ENCODE data around the gene MED10. TPM values are rescaled to one million over a fixed set of nuclear protein-coding genes. Genes with fewer than 3 reads are reported as not detected.

Gene MED10
- polyA plus RNA-seq, 1 donor (not counting 4 experiments of a cell fraction or from before 2014, with no cell fraction given) = 38.8 TPM

GRCh38 chr5:6373081-6373846 is 5.1 kb downstream of the MED10 start:
- no peak overlapping the region for H3K4me3 ChIP-seq (ENCODE audit: control insufficient read depth in 2 of 3, extremely low read depth in 1 of 3, insufficient read depth in 2 of 3, low read depth in 1 of 3, low read length in 3 of 3)
- H3K36me3 ChIP-seq (ENCODE audit: control insufficient read depth in 2 of 2, extremely low read depth in 1 of 2, insufficient read depth in 2 of 2, low read length in 2 of 2) = peaks cover 35 to 37% of the 10 kb centered on the region in 2 experiments
- dilution Hi-C loops (cut with MboI; ENCODE audit: extremely low pct_ligation_motif_present, low sequenced_read_pairs) = no loop called here
- H3K4me1 ChIP-seq (ENCODE audit: control insufficient read depth, extremely low read depth, insufficient read depth, low read length) = peaks cover 5% of the 10 kb centered on the region
- no peaks in the 10 kb centered on the region for H3K27me3 ChIP-seq (ENCODE audit: control insufficient read depth, extremely low read depth, insufficient read depth, low read length)
- no peak for DNase-seq (ENCODE audit: low read depth, low spot score)
- H2AFZ ChIP-seq (ENCODE audit: control insufficient read depth, low read length) = no peak overlapping the region
- no peaks in the 10 kb centered on the region for H3K9me1 ChIP-seq (ENCODE audit: control insufficient read depth, extremely low read depth, insufficient read depth, low read length)
- no peaks in the 10 kb centered on the region for H4K20me1 ChIP-seq (ENCODE audit: control insufficient read depth, extremely low read depth, insufficient read depth, low read length)
- no peak overlapping the region for H3K9ac ChIP-seq (ENCODE audit: control insufficient read depth, extremely low read depth, insufficient read depth, low read length)
- H3K4me2 ChIP-seq (ENCODE audit: control insufficient read depth, extremely low read depth, insufficient read depth, low read depth, low read length) = no peak overlapping the region
- no peaks in the 10 kb centered on the region for H3K9me3 ChIP-seq (ENCODE audit: control insufficient read depth, low read depth, low read length)
- no peak for FAIRE-seq
- H3K79me2 ChIP-seq (ENCODE audit: control insufficient read depth, insufficient read depth, low read length) = peaks cover 35% of the 10 kb centered on the region
- no peak for TF ChIP-seq EZH2 (IDR thresholded peaks at IDR 0.05; ENCODE audit: low read length)
- TF ChIP-seq, protein P1, sequence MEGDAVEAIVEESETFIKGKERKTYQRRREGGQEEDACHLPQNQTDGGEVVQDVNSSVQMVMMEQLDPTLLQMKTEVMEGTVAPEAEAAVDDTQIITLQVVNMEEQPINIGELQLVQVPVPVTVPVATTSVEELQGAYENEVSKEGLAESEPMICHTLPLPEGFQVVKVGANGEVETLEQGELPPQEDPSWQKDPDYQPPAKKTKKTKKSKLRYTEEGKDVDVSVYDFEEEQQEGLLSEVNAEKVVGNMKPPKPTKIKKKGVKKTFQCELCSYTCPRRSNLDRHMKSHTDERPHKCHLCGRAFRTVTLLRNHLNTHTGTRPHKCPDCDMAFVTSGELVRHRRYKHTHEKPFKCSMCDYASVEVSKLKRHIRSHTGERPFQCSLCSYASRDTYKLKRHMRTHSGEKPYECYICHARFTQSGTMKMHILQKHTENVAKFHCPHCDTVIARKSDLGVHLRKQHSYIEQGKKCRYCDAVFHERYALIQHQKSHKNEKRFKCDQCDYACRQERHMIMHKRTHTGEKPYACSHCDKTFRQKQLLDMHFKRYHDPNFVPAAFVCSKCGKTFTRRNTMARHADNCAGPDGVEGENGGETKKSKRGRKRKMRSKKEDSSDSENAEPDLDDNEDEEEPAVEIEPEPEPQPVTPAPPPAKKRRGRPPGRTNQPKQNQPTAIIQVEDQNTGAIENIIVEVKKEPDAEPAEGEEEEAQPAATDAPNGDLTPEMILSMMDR (optimal IDR thresholded peaks at IDR 0.05 in 1 of 3, IDR thresholded peaks at IDR 0.05 in 1 of 3, conservative IDR thresholded peaks at IDR 0.05 in 1 of 3; ENCODE audit: extremely low read depth in 1 of 3, insufficient read depth in 2 of 3, low read length in 3 of 3) = no peak
- no peak overlapping the region for H3K27ac ChIP-seq (ENCODE audit: control insufficient read depth, insufficient read depth, low read length)

DNA sequence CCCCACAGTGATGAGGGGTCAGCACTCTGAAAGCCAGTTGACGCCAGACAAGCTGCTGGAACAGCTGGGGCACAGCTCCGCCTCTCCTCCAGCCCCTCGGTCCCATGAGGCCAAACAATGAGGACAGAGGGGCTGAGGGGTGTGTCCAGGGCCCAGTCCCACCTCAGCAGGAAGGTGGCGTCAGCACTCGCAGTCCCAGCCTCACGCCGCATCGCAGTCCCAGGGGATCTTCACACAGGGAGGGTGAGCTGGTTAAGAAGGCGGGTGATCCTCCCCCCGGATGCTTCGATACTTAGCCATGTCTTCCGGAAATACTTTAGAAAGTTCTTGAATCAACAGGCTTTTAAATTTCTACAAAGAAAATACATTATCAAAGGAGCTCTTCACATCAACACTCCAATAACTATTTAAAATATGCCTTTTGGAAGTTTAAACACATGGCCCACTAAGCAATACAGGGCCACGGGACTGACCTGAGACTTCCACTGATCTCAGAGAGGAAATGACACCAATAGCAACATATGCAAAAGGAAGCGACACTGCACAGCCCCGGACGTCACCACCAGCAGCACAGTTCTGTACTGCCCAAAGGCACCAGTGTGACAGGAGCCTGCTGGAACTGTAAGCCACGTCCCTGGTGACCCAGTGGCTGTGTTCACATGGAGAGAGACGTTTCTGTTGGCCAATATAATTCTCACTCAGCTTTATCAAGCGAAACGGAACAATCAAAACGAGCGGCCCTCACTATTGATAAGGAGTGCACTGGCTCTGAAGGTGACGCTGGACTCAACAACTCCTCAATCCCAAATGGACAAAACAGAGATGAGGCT is 5.9 kb downstream of the MED10 start:
- peaks cover 27% of the 10 kb centered on the region for H3K79me2 ChIP-seq (ENCODE audit: control insufficient read depth, insufficient read depth, low read length)
- no peak overlapping the region for H3K4me3 ChIP-seq (ENCODE audit: control insufficient read depth in 2 of 3, extremely low read depth in 1 of 3, insufficient read depth in 2 of 3, low read depth in 1 of 3, low read length in 3 of 3)
- no peaks in the 10 kb centered on the region for H3K9me1 ChIP-seq (ENCODE audit: control insufficient read depth, extremely low read depth, insufficient read depth, low read length)
- H3K4me2 ChIP-seq (ENCODE audit: control insufficient read depth, extremely low read depth, insufficient read depth, low read depth, low read length) = no peak overlapping the region
- H2AFZ ChIP-seq (ENCODE audit: control insufficient read depth, low read length) = no peak overlapping the region
- H3K27ac ChIP-seq (ENCODE audit: control insufficient read depth, insufficient read depth, low read length) = no peak overlapping the region
- TF ChIP-seq, protein P1 (optimal IDR thresholded peaks at IDR 0.05 in 1 of 3, IDR thresholded peaks at IDR 0.05 in 1 of 3, conservative IDR thresholded peaks at IDR 0.05 in 1 of 3; ENCODE audit: extremely low read depth in 1 of 3, insufficient read depth in 2 of 3, low read length in 3 of 3) = no peak
- TF ChIP-seq EZH2 (IDR thresholded peaks at IDR 0.05; ENCODE audit: low read length) = no peak
- H3K9ac ChIP-seq (ENCODE audit: control insufficient read depth, extremely low read depth, insufficient read depth, low read length) = no peak overlapping the region
- no peak for FAIRE-seq
- no peaks in the 10 kb centered on the region for H3K27me3 ChIP-seq (ENCODE audit: control insufficient read depth, extremely low read depth, insufficient read depth, low read length)
- H3K9me3 ChIP-seq (ENCODE audit: control insufficient read depth, low read depth, low read length) = no peaks in the 10 kb centered on the region
- H4K20me1 ChIP-seq (ENCODE audit: control insufficient read depth, extremely low read depth, insufficient read depth, low read length) = no peaks in the 10 kb centered on the region
- dilution Hi-C loops (cut with MboI; ENCODE audit: extremely low pct_ligation_motif_present, low sequenced_read_pairs) = no loop called here
- DNase-seq (ENCODE audit: low read depth, low spot score) = no peak
- peaks cover 5% of the 10 kb centered on the region for H3K4me1 ChIP-seq (ENCODE audit: control insufficient read depth, extremely low read depth, insufficient read depth, low read length)
- H3K36me3 ChIP-seq (ENCODE audit: control insufficient read depth in 2 of 2, extremely low read depth in 1 of 2, insufficient read depth in 2 of 2, low read length in 2 of 2) = peaks cover 35 to 37% of the 10 kb centered on the region in 2 experiments

All from keratinocyte (primary cell).